Transverse colon (tissue), 3 donors: ENCODE data around the gene TPPP2.

Source experiments
- POLR2A ChIP-seq: fragments of 450-650 bp; IDR thresholded peaks from one replicate; pipeline ENCODE4 v1.6.1; 2016; ENCODE audit warnings: antibody characterized with exemption, mild to moderate bottlenecking, moderate library complexity
- TF ChIP-seq, protein P1 (sequence below), 5 experiments: fragments of 200-600 bp in 3 of 5; fragments of 450-650 bp in 2 of 5; sonication (generic) in 3 of 5; IDR thresholded peaks; 1 replicate in 2 of 5; 2 replicates in 3 of 5; pipeline ENCODE4 v1.5.1; 2016 to 2017; ENCODE audit warnings: antibody characterized with exemption in 5 of 5, inconsistent platforms in 3 of 5, mild to moderate bottlenecking in 2 of 5, moderate library complexity in 1 of 5

DNA sequence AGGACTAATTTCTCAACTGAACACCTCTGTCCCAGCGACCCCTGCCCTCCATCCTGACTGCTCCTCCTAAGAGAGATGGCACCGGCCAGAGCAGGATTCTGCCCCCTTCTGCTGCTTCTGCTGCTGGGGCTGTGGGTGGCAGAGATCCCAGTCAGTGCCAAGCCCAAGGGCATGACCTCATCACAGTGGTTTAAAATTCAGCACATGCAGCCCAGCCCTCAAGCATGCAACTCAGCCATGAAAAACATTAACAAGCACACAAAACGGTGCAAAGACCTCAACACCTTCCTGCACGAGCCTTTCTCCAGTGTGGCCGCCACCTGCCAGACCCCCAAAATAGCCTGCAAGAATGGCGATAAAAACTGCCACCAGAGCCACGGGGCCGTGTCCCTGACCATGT, 12.9 kb downstream of the TPPP2 start:
- TF ChIP-seq POLR2A = no peak
- TF ChIP-seq, protein P1, sequence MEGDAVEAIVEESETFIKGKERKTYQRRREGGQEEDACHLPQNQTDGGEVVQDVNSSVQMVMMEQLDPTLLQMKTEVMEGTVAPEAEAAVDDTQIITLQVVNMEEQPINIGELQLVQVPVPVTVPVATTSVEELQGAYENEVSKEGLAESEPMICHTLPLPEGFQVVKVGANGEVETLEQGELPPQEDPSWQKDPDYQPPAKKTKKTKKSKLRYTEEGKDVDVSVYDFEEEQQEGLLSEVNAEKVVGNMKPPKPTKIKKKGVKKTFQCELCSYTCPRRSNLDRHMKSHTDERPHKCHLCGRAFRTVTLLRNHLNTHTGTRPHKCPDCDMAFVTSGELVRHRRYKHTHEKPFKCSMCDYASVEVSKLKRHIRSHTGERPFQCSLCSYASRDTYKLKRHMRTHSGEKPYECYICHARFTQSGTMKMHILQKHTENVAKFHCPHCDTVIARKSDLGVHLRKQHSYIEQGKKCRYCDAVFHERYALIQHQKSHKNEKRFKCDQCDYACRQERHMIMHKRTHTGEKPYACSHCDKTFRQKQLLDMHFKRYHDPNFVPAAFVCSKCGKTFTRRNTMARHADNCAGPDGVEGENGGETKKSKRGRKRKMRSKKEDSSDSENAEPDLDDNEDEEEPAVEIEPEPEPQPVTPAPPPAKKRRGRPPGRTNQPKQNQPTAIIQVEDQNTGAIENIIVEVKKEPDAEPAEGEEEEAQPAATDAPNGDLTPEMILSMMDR (IDR thresholded peaks at IDR 0.05) = no peak
